Activated CD8-positive, alpha-beta memory T cell treated with anti-CD3 and anti-CD28 coated beads for 48 hours (primary cell): ENCODE data around the gene TEX11.
A peak's percentile ranks its signal among the peaks of the same experiment; 100 is the strongest.
"Not testable (repeated sequence)": the region's sequence is repeated elsewhere in the genome, so short reads cannot be mapped to it uniquely, and the experiment has no call there.

ENCODE experiments used
- DNase-seq, 3 experiments: peaks; one replicate each; pipeline ENCODE4 v3.0.0-alpha.2; 2020; ENCODE audit warnings: low read depth in 2 of 3, low spot score in 2 of 3

TEX11 gene

DNA sequence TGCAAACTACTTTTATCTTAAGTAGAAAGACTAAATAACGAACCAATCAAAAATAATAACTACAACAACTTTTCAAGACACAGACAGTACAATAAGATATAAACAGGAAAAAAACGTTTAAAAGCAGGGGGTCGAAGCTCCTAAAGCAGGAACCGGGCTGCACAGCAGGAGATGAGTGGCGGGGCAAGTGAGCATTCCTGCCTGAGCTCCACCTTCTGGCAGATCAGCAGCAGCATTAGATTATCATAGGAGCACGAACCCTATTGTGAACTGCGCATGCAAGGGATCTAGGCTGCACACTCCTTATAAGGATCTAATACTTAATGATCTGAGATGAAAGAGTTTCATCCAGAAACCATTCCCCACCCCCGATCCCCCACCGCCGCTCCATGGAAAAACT is 146.2 kb downstream of the TEX11 start:
- no peak for DNase-seq

DNA sequence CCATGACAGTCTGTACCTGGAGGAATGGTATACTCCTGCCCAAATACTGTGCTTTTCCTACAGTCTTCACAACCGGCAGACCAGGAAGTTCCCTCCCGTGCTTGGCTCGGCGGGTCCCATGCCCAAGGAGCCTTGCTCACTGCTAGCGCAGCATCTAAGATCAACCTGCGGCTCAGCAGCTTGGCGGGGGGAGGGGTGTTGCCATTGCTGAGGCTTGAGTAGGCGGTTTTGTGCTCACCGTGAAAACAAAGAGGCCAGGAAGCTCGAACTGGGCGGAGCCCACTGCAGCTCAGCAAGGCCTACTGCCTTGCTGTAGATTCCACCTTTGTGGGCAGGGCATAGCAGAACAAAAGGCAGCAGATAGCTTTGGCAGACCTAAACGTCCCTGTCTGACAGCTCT is 152.7 kb downstream of the TEX11 start:
- peak in 2 of 3 experiments; percentile 1 to 15 for DNase-seq

DNA sequence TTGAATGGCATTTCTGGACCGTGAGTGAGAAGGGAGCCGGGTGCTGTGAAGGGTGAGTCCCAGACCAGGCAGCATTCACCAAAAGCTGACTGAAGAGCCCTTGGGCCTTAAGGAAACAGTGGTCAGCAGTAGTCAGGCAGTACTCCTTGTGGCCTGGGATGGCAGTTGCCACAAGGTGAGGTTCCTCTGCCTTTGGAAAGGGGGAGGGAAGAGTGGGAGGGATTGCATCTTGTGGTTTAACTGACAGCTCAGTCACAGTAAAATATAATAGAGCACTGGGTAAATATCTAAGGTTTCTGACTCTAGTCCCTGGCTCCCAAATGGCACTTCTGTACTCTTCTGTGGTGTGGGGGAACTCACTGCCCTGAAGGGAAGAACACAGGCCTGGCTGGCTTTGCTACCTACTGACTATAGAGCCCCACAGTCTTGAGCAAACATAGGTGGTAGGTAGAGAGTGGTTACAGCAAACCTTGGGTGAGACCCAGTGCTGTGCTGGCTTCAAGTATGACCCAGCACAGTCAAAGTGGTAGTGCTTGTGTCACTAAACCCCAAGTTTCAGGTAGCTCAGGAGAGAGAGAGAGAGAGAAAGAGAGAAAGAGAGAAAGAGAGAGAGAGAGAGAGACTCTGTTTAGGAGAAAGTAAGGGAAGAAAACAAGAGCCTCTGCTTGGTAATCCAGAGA is 154.2 kb downstream of the TEX11 start:
- DNase-seq = no peak

DNA sequence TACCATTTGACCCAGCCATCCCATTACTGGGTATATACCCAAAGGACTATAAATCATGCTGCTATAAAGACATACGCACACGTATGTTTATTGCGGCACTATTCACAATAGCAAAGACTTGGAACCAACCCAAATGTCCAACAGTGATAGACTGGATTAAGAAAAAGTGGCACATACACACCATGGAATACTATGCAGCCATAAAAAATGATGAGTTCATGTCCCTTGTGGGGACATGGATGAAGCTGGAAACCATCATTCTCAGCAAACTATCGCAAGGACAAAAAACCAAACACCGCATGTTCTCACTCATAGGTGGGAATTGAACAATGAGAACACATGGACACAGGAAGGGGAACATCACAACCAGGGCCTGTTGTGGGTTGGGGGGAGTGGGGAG is 174.7 kb downstream of the TEX11 start:
- not testable (repeated sequence) for DNase-seq

DNA sequence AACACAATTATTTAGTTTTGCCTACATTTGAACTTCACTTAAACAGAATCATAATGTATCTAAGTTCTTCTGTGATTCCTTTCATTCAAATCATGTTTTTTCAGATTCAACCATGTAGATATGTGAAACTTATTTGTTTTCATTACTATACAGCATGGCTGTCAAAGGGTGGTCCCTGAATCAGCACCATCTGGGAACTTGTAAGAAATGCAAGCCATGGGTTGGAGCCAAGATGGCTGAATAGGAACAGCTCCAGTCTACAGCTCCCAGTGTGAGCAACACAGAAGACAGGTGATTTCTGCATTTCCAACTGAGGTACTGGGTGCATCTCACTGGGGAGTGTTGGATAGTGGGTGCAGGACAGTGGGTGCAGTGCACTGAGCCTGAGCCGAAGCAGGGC is 180.6 kb downstream of the TEX11 start:
- not testable (repeated sequence) for DNase-seq

DNA sequence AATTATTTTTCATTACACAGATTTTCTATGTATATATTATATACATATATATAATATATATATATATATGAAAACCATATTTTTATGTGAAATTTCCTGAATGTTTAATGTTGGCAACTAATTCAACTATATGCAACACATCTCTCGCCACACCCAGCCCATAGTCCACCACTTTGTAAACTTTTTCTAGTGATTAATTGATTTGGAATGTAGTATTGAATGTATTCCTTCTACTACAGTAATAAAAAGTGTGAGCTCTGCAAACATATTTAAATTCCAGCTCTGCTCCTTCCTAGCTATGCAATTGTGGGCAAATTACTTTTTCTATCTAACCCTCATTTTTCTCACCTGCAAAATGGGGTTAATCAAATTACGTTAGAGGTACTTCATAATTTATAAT is 187.8 kb downstream of the TEX11 start:
- no peak for DNase-seq

DNA sequence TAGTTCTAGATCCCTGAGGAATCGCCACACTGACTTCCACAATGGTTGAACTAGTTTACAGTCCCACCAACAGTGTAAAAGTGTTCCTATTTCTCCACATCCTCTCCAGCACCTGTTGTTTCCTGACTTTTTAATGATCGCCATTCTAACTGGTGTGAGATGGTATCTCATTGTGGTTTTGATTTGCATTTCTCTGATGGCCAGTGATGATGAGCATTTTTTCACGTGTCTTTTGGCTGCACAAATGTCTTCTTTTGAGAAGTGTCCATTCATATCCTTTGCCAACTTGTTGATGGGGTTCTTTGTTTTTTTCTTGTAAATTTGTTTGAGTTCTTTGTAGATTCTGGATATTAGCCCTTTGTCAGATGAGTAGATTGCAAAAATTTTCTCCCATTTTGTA is 197.2 kb downstream of the TEX11 start:
- DNase-seq = not testable (repeated sequence)

DNA sequence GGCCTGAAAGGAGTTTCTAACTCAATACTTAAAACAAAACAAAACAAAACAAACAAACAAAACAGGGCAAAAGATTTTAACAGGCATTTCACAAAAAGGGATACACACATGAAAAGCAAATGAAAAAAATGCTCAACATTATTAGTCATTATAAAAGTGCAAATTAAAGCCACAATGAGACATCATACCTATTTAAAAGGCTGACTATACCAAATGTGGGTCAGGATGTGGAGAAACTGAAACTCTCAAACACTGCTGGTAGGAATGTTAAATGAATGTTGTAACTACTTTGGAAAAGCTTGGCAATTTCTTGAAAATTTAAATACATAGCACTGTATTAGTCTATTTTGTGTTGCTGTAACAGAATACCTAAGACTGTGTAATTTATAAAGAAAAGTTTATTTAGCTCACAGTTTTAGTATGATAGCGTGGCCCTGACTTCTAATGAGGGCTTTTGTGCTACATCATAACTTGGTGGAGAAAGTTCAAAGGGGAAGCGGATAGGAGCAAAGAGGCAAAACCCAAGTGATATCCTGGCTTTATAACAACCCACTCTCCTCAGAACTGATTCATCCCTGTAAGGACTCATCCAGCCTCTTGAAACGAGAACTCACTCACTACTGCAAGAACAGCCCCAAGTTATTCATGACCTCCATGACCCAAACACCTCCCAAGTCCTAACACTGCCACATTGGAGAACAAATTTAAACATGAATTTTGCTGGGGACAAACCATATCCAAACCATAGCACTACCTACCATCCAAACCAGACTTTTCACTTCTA is 214.0 kb downstream of the TEX11 start:
- no peak for DNase-seq

DNA sequence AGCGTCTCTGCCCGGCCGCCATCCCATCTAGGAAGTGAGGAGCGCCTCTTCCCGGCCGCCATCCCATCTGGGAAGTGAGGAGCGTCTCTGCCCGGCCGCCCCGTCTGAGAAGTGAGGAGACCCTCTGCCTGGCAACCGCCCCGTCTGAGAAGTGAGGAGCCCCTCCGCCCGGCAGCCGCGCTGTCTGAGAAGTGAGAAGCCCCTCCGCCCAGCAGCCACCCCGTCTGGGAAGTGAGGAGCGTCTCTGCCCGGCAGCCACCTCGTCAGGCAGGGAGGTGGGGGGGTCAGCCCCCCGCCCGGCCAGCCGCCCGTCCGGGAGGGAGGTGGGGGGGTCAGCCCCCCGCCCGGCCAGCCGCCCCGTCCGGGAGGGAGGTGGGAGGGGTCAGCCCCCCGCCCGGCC is 229.1 kb downstream of the TEX11 start:
- DNase-seq = not testable (repeated sequence)

DNA sequence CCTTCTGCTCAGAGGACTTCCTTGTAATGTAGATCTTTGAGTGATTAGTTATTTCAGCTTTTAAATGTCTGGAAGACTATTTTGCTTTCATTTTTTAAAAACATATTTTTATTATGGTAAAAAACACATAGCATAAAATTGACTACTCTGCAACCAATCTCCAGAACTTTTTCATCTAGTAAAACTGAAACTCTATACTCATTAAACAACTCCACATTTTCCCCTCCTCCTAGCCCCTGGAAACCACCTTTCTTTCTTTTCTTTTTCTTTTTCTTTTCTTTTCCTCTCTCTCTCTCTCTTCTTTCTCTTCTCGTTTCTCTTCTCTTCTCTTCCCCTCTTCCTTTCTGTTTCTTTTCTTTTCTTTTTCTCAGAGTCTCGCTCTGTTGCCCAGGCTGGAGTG is 233.2 kb downstream of the TEX11 start:
- no peak for DNase-seq

DNA sequence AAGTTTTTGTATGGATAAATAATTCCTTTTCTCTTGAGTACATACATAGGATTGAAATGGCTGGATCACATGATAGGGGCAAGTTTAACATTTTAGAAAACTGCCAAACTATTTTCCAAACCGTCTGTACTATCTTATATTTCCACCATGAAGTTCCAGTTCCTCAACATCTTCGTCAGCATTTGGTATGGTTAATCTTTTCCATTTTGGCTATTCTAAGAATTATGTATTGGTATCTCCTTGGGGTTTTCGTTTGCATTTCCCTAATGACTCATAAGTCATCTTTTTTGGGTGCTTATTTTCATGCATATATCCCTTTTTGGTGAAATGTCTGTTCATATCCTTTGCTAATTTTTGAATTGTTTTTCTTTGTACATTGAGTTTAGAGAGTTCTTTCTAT is 236.2 kb downstream of the TEX11 start:
- DNase-seq = no peak

DNA sequence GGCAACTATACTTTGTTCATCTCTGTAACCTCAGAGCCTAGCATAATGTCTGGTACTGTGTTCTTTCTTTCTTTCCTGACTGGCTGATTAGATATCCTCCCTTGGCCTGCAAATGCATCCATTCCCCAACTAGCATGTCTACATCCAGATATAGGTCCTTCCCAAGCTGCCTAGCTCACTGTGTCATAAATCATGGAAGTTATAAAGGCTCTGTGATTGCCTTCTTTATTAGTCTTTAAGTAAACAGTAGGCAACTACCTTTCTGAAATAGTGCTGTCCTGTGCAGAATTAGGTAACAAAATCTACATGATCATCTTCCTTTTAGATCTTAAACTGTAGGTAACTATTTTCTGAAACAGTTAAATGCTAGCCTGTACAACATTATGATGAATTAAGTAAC is 239.4 kb downstream of the TEX11 start:
- DNase-seq = no peak

DNA sequence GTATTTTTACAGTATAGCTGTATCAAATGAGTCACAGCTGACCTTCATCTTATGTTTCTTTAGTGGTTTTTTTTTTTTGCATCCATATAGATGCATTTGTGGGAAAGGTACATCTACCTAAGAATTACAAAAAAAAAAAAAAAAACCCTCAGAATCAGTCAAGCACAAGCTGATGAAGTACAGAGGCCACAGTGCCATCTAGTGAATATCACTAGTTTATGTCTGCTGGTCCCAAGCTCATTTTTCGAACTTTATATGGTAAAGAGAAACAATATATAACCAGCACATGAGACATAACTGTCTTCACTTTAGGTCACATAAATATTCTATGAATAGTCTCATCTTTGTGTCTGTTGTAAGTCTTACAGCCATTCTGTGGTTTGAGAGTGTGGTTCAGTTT is 243.8 kb downstream of the TEX11 start:
- no peak for DNase-seq

DNA sequence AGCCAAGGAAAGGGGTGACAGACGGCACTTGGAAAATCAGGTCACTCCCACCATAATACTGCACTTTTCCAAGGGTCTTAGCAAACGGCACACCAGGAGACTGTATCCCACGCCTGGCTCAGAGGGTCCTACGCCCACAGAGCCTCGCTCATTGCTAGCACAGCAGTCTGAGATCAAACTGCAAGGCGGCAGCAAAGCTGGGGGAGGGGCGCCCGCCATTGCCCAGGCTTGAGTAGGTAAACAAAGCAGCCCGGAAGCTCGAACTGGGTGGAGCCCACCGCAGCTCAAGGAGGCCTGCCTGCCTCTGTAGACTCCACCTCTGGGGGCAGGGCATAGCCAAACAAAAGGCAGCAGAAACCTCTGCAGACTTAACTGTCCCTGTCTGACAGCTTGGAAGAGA is 247.4 kb downstream of the TEX11 start:
- not testable (repeated sequence) for DNase-seq

DNA sequence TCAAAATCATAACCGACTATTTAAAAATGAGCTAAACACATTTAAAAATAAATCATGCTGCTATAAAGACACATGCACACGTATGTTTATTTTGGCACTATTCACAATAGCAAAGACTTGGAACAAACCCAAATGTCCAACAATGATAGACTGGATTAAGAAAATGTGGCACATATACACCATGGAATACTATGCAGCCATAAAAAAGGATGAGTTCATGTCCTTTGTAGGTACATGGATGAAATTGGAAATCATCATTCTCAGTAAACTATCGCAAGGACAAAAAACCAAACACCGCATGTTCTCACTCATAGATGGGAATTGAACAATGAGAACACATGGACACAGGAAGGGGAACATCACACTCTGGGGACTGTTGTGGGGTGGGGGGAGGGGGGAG is 251.0 kb downstream of the TEX11 start:
- DNase-seq = not testable (repeated sequence)

DNA sequence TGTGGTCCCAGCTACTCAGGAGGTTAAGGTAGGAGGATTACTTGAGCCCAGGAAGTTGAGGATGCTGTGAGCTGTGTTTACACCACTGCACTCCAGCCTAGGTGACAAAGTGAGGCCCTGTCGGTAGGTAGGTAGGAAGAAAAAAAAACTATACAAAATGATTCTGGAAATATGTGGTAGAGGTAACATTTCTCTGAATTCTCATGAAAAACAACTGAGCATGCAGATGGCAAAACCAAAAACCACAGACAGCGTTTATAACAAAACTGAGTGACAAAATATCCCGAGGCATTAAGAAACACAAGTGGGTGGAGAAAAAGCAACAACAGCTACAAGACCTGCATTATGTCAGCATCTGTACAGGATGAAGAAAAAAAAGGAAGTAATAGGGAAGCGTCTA is 252.2 kb downstream of the TEX11 start:
- no peak for DNase-seq

DNA sequence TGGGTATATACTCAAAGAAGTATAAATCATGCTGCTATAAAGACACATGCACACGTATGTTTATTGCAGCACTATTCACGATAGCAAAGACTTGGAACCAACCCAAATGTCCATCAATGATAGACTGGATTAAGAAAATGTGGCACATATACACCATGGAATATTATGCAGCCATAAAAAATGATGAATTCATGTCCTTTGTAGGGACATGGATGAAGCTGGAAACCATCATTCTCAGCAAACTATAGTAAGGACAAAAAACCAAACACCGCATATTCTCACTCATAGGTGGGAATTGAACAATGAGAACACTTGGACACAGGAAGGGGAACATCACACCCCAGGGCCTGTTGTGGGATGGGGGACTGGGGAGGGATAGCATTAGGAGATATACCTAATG is 260.6 kb downstream of the TEX11 start:
- DNase-seq = not testable (repeated sequence)

DNA sequence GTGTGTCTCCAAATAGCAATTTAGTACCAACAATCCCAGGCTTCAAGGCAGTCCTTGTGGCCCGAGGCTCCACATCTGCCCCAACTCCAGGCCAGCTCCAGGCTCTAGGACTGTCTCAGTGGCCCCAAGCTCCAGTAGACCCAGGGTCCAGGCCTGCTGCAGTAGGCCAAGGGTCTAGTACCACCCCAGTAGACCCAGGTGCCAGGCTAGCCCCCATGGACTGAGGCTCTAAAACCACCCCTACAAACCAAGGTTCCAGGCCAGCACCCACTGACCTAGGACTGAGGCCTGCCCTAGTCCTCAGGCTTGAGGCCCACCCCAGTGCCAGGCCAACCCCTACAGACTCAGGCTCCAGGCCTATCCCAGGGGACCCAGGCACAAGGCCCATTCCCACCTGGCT is 272.3 kb downstream of the TEX11 start:
- no peak for DNase-seq

DNA sequence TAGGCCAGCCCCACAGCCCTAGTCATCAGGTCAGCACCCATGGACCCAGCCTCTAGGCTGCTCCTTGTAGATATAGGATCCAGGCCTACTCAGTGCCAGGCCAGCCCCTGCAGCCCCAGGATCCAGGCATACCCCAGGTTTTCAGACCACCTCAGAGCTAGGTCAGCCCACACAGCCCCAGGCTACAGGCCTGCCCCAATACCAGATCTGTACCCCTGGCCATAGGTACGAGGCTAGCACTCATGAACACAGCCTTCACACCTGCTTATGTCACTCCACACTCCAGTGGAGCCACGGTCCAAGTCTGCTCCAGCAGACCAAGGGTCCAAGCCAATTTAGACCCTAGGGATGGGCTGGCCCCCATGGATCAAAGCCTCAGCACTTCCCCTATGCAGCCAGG is 272.8 kb downstream of the TEX11 start:
- no peak for DNase-seq

DNA sequence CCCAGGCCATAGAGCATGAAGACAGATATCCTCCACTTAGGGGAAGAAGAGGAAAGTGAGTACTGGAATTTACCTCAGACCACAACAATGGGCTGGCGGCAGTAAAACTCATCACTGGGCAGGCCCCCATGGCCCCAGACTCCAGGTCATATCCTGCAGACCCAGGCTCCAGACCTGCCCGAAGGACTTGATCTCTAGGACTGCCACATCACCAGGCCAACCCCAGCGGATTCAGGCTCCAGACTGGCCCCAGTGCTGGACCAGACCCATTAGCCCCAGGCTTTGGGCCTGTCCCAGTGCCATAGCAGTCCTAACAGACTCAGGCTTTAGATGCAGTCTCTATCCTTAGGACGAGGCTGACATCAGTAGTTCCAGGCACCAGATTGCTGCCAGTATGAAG is 273.3 kb downstream of the TEX11 start:
- no peak for DNase-seq

DNA sequence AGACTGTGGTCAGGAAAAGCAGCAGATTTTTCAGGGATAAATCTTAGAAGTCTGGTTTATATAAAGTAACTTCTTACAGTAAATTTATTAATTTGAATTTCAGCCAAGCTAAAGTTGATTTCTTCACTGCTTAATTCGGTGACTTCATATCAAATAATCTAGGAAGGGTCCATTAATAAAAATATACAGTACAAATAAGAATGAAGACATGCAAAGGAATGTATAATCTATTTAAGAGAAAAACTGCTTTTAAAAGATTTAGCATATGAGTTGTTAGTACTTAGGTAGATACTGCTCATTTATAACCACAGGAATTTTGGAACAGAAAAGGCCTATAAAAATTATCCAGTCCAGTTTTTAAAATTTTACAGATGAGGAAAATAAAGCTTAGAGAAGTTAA is 286.8 kb downstream of the TEX11 start:
- no peak for DNase-seq

DNA sequence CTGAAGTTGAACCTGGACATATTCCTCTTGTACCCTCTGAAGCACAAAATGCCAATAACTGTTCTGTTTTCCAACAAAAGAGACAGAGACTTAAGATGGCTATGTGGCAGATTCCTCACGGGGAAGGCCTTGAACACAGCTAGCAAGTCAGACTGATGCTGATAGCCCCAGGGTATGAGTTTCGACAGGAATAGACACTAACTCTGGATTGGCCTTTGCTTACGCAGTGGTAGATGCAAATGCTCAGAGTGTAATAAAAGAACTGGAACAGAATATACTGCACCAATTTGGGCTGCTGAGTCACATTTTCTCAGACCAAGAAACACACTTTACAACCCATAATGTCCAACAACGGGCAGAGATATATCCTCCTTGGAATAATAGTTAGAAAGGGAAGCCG is 290.0 kb downstream of the TEX11 start:
- no peak for DNase-seq

DNA sequence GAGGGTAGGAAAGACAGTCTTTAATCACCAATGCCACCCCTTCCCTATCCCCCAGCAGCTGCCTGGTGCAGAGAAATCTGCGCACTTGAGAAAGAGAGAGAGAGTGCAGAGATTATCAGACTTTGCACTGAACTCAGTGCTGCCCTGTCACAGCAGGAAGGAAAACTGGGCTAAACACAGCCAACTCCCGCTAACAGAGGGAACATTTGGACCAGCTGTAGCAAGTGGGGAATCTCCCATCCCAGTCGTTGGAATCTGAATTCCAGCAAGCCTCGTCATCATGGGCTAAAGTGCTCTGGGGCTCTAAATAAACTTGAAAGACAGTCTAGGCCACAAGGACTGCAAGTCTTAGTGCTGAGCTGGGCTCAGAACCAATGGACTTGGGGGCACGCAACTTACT is 295.2 kb downstream of the TEX11 start:
- no peak for DNase-seq
